Measurements from ENCODE around the gene EGLN2.

GRCh38 chr19:40758491-40758890 is 40.5 kb upstream of the EGLN2 start:
- TF ChIP-seq ZNF146 (tag by site-specific recombination; IDR thresholded peaks at IDR 0.05) = no peak
- no peak for TF ChIP-seq YY1 (tag by site-specific recombination; IDR thresholded peaks at IDR 0.05)
- no peak for TF ChIP-seq ATF2 (tag by site-specific recombination; IDR thresholded peaks at IDR 0.05; ENCODE audit: low read depth)
- TF ChIP-seq ZNF433 (tag by site-specific recombination; IDR thresholded peaks at IDR 0.05; ENCODE audit: low read depth) = no peak
- no peak for TF ChIP-seq CTCF (tag by site-specific recombination; IDR thresholded peaks at IDR 0.05)
- TF ChIP-seq GLI4 (tag by site-specific recombination; IDR thresholded peaks at IDR 0.05) = no peak
- TF ChIP-seq ZNF561 (tag by site-specific recombination; IDR thresholded peaks at IDR 0.05; ENCODE audit: borderline replicate concordance) = no peak
